SK-N-SH (cell line): Measurements from ENCODE around the gene ENTHD1. TPM values are rescaled to one million over a fixed set of nuclear protein-coding genes. Genes with fewer than 3 reads are reported as not detected.
"Not testable (repeated sequence)": the region's sequence is repeated elsewhere in the genome, so short reads cannot be mapped to it uniquely, and the experiment has no call there.

Experiments used
- CTCF ChIA-PET: fragments of 300-600, 350-600 bp; formaldehyde crosslinking; extraction: SDS; loops from one replicate; lab custom pipeline; 2021; lab: Yijun Ruan, JAX
- POLR2A ChIA-PET: fragments of 350-600 bp; sonication (Branson Sonifier 250); formaldehyde crosslinking; extraction: SDS; loops from one replicate; lab custom pipeline; 2020; ENCODE audit warnings: antibody characterized with exemption, inconsistent platforms; lab: Yijun Ruan, JAX
- DNase-seq: peaks from one replicate; pipeline ENCODE4 v3.0.0; 2012
- H2AFZ ChIP-seq: fragments of 200-600 bp; sonication (generic); 2 replicates; pipeline ENCODE4 v1.8.1; 2016; ENCODE audit warnings: antibody characterized with exemption, mild to moderate bottlenecking, low read depth
- H3F3A ChIP-seq: fragments of 200-600 bp; sonication (generic); replicated peaks from 2 replicates; pipeline ENCODE3; 2016; ENCODE audit warnings: antibody characterized with exemption, mild to moderate bottlenecking; ENCODE audit not compliant: insufficient read depth
- H3K27ac ChIP-seq, 2 experiments: fragments of 200-500 bp in 1 of 2; fragments of 200-600 bp in 1 of 2; sonication (Bioruptor generic) in 1 of 2; sonication (generic), shearing (Covaris generic) in 1 of 2; 2 replicates each; pipeline versions ENCODE4 v1.5.1 to v1.6.1; 2014 to 2016; ENCODE audit warnings: low read depth in 2 of 2, inconsistent platforms in 1 of 2, low read length in 1 of 2, mild to moderate bottlenecking in 1 of 2, mixed read lengths in 1 of 2
- H3K27me3 ChIP-seq: fragments of 200-600 bp; sonication (generic), shearing (Covaris generic); 2 replicates; pipeline ENCODE4 v1.6.1; 2016; ENCODE audit warnings: mixed run types; ENCODE audit not compliant: insufficient read depth
- H3K36me3 ChIP-seq, 2 experiments: fragments of 200-500 bp in 1 of 2; fragments of 200-600 bp in 1 of 2; sonication (Bioruptor generic) in 1 of 2; sonication (generic) in 1 of 2; replicated peaks in 1 of 2; 2 replicates each; pipeline versions ENCODE3 to v1.5.1; 2014 to 2016; ENCODE audit warnings: low read length in 1 of 2, mild to moderate bottlenecking in 1 of 2; ENCODE audit not compliant: insufficient read depth in 2 of 2, control insufficient read depth in 1 of 2
- H3K4me1 ChIP-seq, 2 experiments: fragments of 200-500 bp in 1 of 2; fragments of 200-600 bp in 1 of 2; sonication (Bioruptor generic) in 1 of 2; sonication (generic), shearing (Covaris generic) in 1 of 2; 2 replicates each; pipeline versions ENCODE4 v1.5.1 to v1.6.1; 2014 to 2016; ENCODE audit warnings: low read depth in 1 of 2, low read length in 1 of 2, mixed run types in 1 of 2; ENCODE audit not compliant: insufficient read depth in 2 of 2, control insufficient read depth in 1 of 2
- H3K4me2 ChIP-seq: fragments of 200-600 bp; sonication (generic), shearing (Covaris generic); 2 replicates; pipeline ENCODE4 v1.6.1; 2017; ENCODE audit warnings: mixed run types
- H3K4me3 ChIP-seq, 2 experiments: fragments of 200-500 bp in 1 of 2; fragments of 200-600 bp in 1 of 2; sonication (Bioruptor generic) in 1 of 2; sonication (generic), shearing (Covaris generic) in 1 of 2; 2 replicates each; pipeline versions ENCODE4 v1.5.1 to v1.8.1; 2014 to 2016; ENCODE audit warnings: low read depth in 2 of 2, inconsistent platforms in 1 of 2, low read length in 1 of 2, mild to moderate bottlenecking in 1 of 2, mixed read lengths in 1 of 2, moderate library complexity in 1 of 2
- H3K79me2 ChIP-seq: fragments of 200-600 bp; sonication (generic); 2 replicates; pipeline ENCODE4 v1.8.1; 2017; ENCODE audit warnings: mild to moderate bottlenecking; ENCODE audit not compliant: insufficient read depth
- H3K9ac ChIP-seq: fragments of 200-600 bp; sonication (generic); 2 replicates; pipeline ENCODE4 v1.6.1; 2017; ENCODE audit warnings: mixed run types
- H3K9me2 ChIP-seq: fragments of 200-600 bp; sonication (generic); 2 replicates; pipeline ENCODE4 v1.6.1; 2017; ENCODE audit warnings: mixed run types
- H3K9me3 ChIP-seq: fragments of 200-600 bp; sonication (generic); 2 replicates; pipeline ENCODE4 v1.6.1; 2017; ENCODE audit warnings: mixed run types, mild to moderate bottlenecking, moderate library complexity
- H4K20me1 ChIP-seq: fragments of 200-600 bp; sonication (generic); 2 replicates; pipeline ENCODE4 v1.6.1; 2017; ENCODE audit warnings: mild to moderate bottlenecking, mixed run types; ENCODE audit not compliant: insufficient read depth
- CHD2 ChIP-seq: fragments of 150-350 bp; IDR thresholded peaks from 2 replicates; pipeline ENCODE4 v1.6.1; 2018; ENCODE audit warnings: low read length; ENCODE audit not compliant: partially characterized antibody
- EZH2phosphoT487 ChIP-seq: fragments of 200-600 bp; sonication (generic); IDR thresholded peaks from 2 replicates; pipeline ENCODE4 v1.6.1; 2017; ENCODE audit warnings: low read depth, mixed run types, mild to moderate bottlenecking, antibody characterized with exemption, moderate library complexity, borderline replicate concordance
- FOXJ3 ChIP-seq: sonication (generic); formaldehyde crosslinking; IDR thresholded peaks from 2 replicates; pipeline ENCODE4 v1.5.1; 2020; ENCODE audit warnings: mild to moderate bottlenecking, missing genetic modification reagents
- FOXM1 ChIP-seq: IDR thresholded peaks from 2 replicates; pipeline ENCODE4 v1.4.0; 2012; ENCODE audit warnings: low read depth, mild to moderate bottlenecking
- GABPA ChIP-seq: IDR thresholded peaks from 2 replicates; pipeline ENCODE4 v1.4.0; 2012; ENCODE audit warnings: low read depth, mild to moderate bottlenecking
- MEF2A ChIP-seq: IDR thresholded peaks from 2 replicates; pipeline ENCODE4 v1.4.0; 2012; ENCODE audit warnings: low read depth, borderline replicate concordance
- NRF1 ChIP-seq: IDR thresholded peaks from 2 replicates; pipeline ENCODE4 v1.6.1; 2012; ENCODE audit warnings: low read depth, mild to moderate bottlenecking, low read length
- RXRA ChIP-seq: IDR thresholded peaks from 2 replicates; pipeline ENCODE4 v1.4.0; 2012; ENCODE audit warnings: low read depth, mild to moderate bottlenecking, borderline replicate concordance
- SIN3A ChIP-seq: IDR thresholded peaks from 2 replicates; pipeline ENCODE4 v1.6.1; 2012; ENCODE audit warnings: low read depth, mild to moderate bottlenecking, low read length, moderate library complexity, borderline replicate concordance
- TCF12 ChIP-seq: IDR thresholded peaks from 2 replicates; pipeline ENCODE4 v1.4.0; 2012
- WGBS: methylation state at CpG from one replicate; pipeline ENCODE4 v1.1.6; 2017; ENCODE audit warnings: low lambda C conversion rate; 5-methylcytosine and 5-hydroxymethylcytosine counted together
- polyA plus RNA-seq, 3 experiments: library from polyadenylated mRNA; depleted of rRNA; stranded (reverse); fragments of >200 nt; gene quantifications; 2 replicates each; pipeline ENCODE4 v1.2.3, GENCODE V29; 2012
- TF ChIP-seq, protein P1 (sequence below): IDR thresholded peaks from 2 replicates; pipeline ENCODE4 v1.4.0; 2012; ENCODE audit warnings: low read depth, borderline replicate concordance
- TF ChIP-seq, protein P2 (sequence below): IDR thresholded peaks from 2 replicates; pipeline ENCODE4 v1.6.1; 2012; ENCODE audit warnings: mild to moderate bottlenecking, low read depth, low read length, moderate library complexity

The ENTHD1 gene
- polyA plus RNA-seq, 1 of the 3 experiments (the other 2 are of a cell fraction) = not detected

DNA sequence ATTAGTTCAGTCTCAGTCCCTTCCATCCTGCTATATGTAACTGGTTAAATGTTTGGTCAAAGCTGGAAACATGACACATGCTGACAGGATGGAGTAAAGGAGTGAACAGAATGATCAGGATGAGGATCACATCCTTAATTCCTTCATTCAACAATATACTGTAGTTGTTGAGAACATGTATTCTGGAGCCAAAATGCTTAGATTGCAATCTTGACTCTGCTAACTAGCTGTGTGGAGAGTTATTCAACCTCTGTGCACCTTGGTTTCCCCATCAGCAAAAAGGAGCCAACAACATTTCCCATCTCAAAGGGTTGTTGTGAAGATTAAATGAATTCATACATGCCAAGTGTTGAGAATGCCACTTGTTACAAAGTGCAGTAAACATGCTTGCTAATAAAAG is 12.8 kb downstream of the ENTHD1 start:
- Histone ChIP-seq H3K79me2 (no peaks in the 10 kb centered on the region), H3K9me3 (no peaks in the 10 kb centered on the region), H3K4me1 (no peaks in the 10 kb centered on the region), H3K9me2 (no peaks in the 10 kb centered on the region), H3K27me3 (no peaks in the 10 kb centered on the region), H3F3A (no peaks in the 10 kb centered on the region), H4K20me1 (no peaks in the 10 kb centered on the region), H3K27ac (no peak overlapping the region), H3K9ac (no peak overlapping the region), H3K4me2 (no peak overlapping the region), H3K4me3 (no peak overlapping the region), H2AFZ (no peak overlapping the region), H3K36me3 (no peaks in the 10 kb centered on the region)
- DNase-seq = no peak
- TF ChIP-seq, protein P1, sequence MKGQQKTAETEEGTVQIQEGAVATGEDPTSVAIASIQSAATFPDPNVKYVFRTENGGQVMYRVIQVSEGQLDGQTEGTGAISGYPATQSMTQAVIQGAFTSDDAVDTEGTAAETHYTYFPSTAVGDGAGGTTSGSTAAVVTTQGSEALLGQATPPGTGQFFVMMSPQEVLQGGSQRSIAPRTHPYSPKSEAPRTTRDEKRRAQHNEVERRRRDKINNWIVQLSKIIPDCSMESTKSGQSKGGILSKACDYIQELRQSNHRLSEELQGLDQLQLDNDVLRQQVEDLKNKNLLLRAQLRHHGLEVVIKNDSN = no peak
- TF ChIP-seq CHD2 = no peak
- no peak for TF ChIP-seq EZH2phosphoT487
- no peak for TF ChIP-seq TCF12
- TF ChIP-seq FOXJ3 (CRISPR knock-in tag) = no peak
- no peak for TF ChIP-seq GABPA
- TF ChIP-seq, protein P2, sequence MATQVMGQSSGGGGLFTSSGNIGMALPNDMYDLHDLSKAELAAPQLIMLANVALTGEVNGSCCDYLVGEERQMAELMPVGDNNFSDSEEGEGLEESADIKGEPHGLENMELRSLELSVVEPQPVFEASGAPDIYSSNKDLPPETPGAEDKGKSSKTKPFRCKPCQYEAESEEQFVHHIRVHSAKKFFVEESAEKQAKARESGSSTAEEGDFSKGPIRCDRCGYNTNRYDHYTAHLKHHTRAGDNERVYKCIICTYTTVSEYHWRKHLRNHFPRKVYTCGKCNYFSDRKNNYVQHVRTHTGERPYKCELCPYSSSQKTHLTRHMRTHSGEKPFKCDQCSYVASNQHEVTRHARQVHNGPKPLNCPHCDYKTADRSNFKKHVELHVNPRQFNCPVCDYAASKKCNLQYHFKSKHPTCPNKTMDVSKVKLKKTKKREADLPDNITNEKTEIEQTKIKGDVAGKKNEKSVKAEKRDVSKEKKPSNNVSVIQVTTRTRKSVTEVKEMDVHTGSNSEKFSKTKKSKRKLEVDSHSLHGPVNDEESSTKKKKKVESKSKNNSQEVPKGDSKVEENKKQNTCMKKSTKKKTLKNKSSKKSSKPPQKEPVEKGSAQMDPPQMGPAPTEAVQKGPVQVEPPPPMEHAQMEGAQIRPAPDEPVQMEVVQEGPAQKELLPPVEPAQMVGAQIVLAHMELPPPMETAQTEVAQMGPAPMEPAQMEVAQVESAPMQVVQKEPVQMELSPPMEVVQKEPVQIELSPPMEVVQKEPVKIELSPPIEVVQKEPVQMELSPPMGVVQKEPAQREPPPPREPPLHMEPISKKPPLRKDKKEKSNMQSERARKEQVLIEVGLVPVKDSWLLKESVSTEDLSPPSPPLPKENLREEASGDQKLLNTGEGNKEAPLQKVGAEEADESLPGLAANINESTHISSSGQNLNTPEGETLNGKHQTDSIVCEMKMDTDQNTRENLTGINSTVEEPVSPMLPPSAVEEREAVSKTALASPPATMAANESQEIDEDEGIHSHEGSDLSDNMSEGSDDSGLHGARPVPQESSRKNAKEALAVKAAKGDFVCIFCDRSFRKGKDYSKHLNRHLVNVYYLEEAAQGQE = no peak
- POLR2A ChIA-PET = no interaction called here
- CTCF ChIA-PET = no interaction called here

DNA sequence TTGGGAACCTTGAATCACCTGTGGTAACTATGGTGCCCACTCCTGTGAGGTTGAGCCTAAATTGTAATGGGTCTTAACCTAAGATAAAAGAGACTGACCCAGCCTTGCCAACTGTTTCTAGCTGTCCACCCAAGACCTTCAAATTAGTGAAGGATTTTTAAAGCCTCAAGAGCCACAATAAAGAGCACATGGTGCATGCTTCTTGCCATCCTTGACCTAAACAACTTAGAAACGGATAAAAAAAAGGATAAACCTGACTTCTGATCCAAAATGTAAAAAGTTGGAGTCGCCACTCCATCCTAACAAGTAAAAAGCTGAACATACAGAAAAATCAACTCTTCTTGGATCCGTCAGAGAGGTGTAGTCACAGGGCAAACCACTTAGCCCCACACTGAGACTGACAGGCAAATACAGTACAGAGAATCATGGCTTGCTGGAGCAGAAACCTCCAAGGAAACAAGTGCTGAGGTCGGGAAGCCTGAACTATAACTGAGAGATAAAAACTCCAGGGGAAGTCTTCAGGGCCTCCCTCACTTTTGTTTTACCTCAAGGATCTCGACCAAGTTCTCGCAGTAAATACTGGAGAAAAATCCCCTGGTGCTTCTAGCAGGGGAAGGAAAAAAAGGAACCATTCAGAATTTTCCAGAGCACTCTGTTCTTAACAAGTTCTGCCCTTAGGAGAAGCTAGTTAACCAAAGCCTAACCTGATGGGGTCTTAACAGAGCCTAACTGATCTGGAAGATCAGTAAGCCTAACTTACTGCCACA is 16.3 kb downstream of the ENTHD1 start:
- DNase-seq = no peak
- no peaks in the 10 kb centered on the region for H3K27me3 ChIP-seq
- CTCF ChIA-PET = no interaction called here
- no peak overlapping the region for H3K4me3 ChIP-seq
- H2AFZ ChIP-seq = no peak overlapping the region
- POLR2A ChIA-PET = no interaction called here
- no peak overlapping the region for H3K9ac ChIP-seq
- H3K27ac ChIP-seq = no peak overlapping the region
- no peak for TF ChIP-seq FOXM1
- TF ChIP-seq NRF1 = no peak
- TF ChIP-seq GABPA = no peak
- no peak for TF ChIP-seq SIN3A
- no peak for TF ChIP-seq RXRA
- TF ChIP-seq EZH2phosphoT487 = no peak
- no peak for TF ChIP-seq MEF2A
- H3K9me2 ChIP-seq = no peaks in the 10 kb centered on the region
- H3K9me3 ChIP-seq = no peaks in the 10 kb centered on the region
- H3K4me1 ChIP-seq = no peaks in the 10 kb centered on the region
- no peaks in the 10 kb centered on the region for H3K36me3 ChIP-seq
- H4K20me1 ChIP-seq = no peaks in the 10 kb centered on the region
- no peaks in the 10 kb centered on the region for H3F3A ChIP-seq
- H3K4me2 ChIP-seq = no peak overlapping the region
- H3K79me2 ChIP-seq = no peaks in the 10 kb centered on the region
- WGBS = 38% methylated on average over 6 of the region's 6 CpGs

DNA sequence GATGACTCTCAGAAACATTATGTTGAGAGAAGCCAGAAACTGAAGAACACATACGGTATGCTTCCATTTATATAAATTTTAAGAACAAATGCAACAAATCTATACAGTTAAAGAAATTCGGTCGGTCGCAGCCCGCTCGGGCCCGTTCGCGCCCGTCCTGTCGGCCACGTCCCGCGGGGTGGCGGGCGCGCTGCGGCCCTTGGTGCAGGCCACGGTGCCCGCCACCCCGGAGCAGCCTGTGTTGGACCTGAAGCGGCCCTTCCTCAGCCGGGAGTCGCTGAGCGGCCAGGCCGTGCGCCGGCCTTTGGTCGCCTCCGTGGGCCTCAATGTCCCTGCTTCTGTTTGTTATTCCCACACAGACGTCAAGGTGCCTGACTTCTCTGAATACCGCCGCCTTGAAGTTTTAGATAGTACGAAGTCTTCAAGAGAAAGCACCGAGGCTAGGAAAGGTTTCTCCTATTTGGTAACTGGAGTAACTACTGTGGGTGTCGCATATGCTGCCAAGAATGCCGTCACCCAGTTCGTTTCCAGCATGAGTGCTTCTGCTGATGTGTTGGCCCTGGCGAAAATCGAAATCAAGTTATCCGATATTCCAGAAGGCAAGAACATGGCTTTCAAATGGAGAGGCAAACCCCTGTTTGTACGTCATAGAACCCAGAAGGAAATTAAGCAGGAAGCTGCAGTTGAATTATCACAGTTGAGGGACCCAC is 18.2 kb downstream of the ENTHD1 start:
- POLR2A ChIA-PET, H3K27ac ChIP-seq, H3K36me3 ChIP-seq, H3K9ac ChIP-seq, H3K9me3 ChIP-seq, CTCF ChIA-PET, H3K79me2 ChIP-seq, H3F3A ChIP-seq, H3K27me3 ChIP-seq, H2AFZ ChIP-seq, H3K9me2 ChIP-seq, H3K4me2 ChIP-seq, H4K20me1 ChIP-seq, DNase-seq, H3K4me1 ChIP-seq: not testable (repeated sequence)
- WGBS = 87% methylated on average over 8 of the region's 42 CpGs
- H3K4me3 ChIP-seq = peak overlapping the region in 1 of 2 experiments; percentile 24; a peak in 1 of 4 replicates
